ENCODE measurements around the gene DUSP10.

- no peak for TF ChIP-seq CTCF (IDR thresholded peaks at IDR 0.05)
- TF ChIP-seq POLR2A (IDR thresholded peaks at IDR 0.05), result no peak
- TF ChIP-seq POLR2AphosphoS5 (IDR thresholded peaks at IDR 0.05), result no peak
Observed at GRCh38 chr1:221758455-221758854, 16.6 kb upstream of the DUSP10 start.
